Measurements from ENCODE around the gene LHFPL6.

The LHFPL6 gene

GRCh38 chr13:39410964-39411363, 192.0 kb downstream of the LHFPL6 start:
- no peak for DNase-seq (ENCODE audit: low read depth)

- no peak for DNase-seq (ENCODE audit: low read depth)
Measured at GRCh38 chr13:39410096-39410901, 192.7 kb downstream of the LHFPL6 start.

GRCh38 chr13:39408512-39408911, 194.5 kb downstream of the LHFPL6 start:
- no peak for DNase-seq (ENCODE audit: low read depth)

- no peak for DNase-seq (ENCODE audit: low read depth)
Measured at GRCh38 chr13:39407786-39408185, 195.2 kb downstream of the LHFPL6 start.

- DNase-seq (ENCODE audit: low read depth) = no peak
Measured at GRCh38 chr13:39407138-39407537, 195.9 kb downstream of the LHFPL6 start.

- DNase-seq (ENCODE audit: low read depth) = no peak
Measured at GRCh38 chr13:39406688-39407087, 196.3 kb downstream of the LHFPL6 start.

- DNase-seq (ENCODE audit: low read depth) = no peak
Measured at GRCh38 chr13:39405596-39406205, 197.3 kb downstream of the LHFPL6 start.

- DNase-seq (ENCODE audit: low read depth) = no peak
Measured at GRCh38 chr13:39405107-39405506, 197.9 kb downstream of the LHFPL6 start.

GRCh38 chr13:39403106-39403505, 199.9 kb downstream of the LHFPL6 start:
- no peak for DNase-seq (ENCODE audit: low read depth)

- no peak for DNase-seq (ENCODE audit: low read depth)
Measured at GRCh38 chr13:39402221-39402970, 200.6 kb downstream of the LHFPL6 start.

GRCh38 chr13:39401756-39402155, 201.2 kb downstream of the LHFPL6 start:
- DNase-seq (ENCODE audit: low read depth) = no peak

- no peak for DNase-seq (ENCODE audit: low read depth)
Measured at GRCh38 chr13:39401046-39401705, 201.8 kb downstream of the LHFPL6 start.

GRCh38 chr13:39399102-39399501, 203.9 kb downstream of the LHFPL6 start:
- DNase-seq (ENCODE audit: low read depth) = no peak

- DNase-seq (ENCODE audit: low read depth) = no peak
Measured at GRCh38 chr13:39397896-39398265, 205.1 kb downstream of the LHFPL6 start.

- DNase-seq (ENCODE audit: low read depth) = no peak
Measured at GRCh38 chr13:39397226-39397895, 205.6 kb downstream of the LHFPL6 start.

GRCh38 chr13:39394796-39395678, 208.0 kb downstream of the LHFPL6 start:
- no peak for DNase-seq (ENCODE audit: low read depth)

GRCh38 chr13:39391761-39392160, 211.2 kb downstream of the LHFPL6 start:
- DNase-seq (ENCODE audit: low read depth) = no peak

GRCh38 chr13:39389013-39389412, 214.0 kb downstream of the LHFPL6 start:
- no peak for DNase-seq (ENCODE audit: low read depth)

GRCh38 chr13:39385621-39386231, 217.3 kb downstream of the LHFPL6 start:
- no peak for DNase-seq (ENCODE audit: low read depth)

- no peak for DNase-seq (ENCODE audit: low read depth)
Measured at GRCh38 chr13:39385154-39385553, 217.8 kb downstream of the LHFPL6 start.

Data from activated T-helper 1 cell treated with Interleukin-2 at 50 U/mL for 16 hours (primary cell).